ENCODE results near the gene ENO4.

DNA sequence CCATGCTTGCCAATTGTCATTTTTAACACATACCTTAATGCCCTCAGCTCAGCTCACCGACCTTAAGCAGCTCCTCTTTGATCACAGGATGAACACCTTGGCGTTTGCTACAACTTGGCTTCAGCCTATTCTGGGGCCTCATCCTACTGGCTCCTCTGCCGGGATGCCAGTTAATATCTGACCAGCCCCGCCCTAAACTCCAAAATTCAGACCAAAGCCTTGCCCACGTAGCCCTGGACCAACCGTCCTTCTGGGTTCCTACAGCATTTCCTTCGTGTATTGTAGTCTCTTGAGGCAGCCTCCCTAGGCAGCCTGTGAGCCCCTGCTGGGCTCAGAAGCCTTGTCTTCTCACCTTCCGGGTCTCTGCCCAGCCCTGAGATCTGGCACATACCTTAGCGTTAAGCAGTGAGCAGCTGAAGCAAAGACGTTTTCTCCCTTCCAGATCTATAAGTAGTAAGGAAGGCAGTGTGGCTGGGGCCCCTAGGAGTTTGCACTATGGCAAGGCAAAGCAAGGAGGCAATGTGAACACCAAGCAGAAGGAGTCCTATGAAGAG lies 836 bp downstream of the ENO4 start:
- TF ChIP-seq CEBPB (IDR thresholded peaks at IDR 0.05) (no peak), YY1 (IDR thresholded peaks at IDR 0.05; ENCODE audit: low read depth) (no peak), CREB1 (IDR thresholded peaks at IDR 0.05; ENCODE audit: low read depth) (no peak), ZBTB7A (IDR thresholded peaks at IDR 0.05; ENCODE audit: low read depth) (no peak), EP300 (IDR thresholded peaks at IDR 0.05; ENCODE audit: borderline replicate concordance) (no peak), TAF1 (IDR thresholded peaks at IDR 0.05; ENCODE audit: low read depth) (no peak), EGR1 (IDR thresholded peaks at IDR 0.05) (no peak), FOXM1 (IDR thresholded peaks at IDR 0.05; ENCODE audit: borderline replicate concordance, low read depth) (no peak), TCF12 (IDR thresholded peaks at IDR 0.05; ENCODE audit: low read depth) (no peak), RAD21 (IDR thresholded peaks at IDR 0.05; ENCODE audit: low read depth) (no peak), TEAD4 (IDR thresholded peaks at IDR 0.05) (no peak)
- TF ChIP-seq, protein P1, sequence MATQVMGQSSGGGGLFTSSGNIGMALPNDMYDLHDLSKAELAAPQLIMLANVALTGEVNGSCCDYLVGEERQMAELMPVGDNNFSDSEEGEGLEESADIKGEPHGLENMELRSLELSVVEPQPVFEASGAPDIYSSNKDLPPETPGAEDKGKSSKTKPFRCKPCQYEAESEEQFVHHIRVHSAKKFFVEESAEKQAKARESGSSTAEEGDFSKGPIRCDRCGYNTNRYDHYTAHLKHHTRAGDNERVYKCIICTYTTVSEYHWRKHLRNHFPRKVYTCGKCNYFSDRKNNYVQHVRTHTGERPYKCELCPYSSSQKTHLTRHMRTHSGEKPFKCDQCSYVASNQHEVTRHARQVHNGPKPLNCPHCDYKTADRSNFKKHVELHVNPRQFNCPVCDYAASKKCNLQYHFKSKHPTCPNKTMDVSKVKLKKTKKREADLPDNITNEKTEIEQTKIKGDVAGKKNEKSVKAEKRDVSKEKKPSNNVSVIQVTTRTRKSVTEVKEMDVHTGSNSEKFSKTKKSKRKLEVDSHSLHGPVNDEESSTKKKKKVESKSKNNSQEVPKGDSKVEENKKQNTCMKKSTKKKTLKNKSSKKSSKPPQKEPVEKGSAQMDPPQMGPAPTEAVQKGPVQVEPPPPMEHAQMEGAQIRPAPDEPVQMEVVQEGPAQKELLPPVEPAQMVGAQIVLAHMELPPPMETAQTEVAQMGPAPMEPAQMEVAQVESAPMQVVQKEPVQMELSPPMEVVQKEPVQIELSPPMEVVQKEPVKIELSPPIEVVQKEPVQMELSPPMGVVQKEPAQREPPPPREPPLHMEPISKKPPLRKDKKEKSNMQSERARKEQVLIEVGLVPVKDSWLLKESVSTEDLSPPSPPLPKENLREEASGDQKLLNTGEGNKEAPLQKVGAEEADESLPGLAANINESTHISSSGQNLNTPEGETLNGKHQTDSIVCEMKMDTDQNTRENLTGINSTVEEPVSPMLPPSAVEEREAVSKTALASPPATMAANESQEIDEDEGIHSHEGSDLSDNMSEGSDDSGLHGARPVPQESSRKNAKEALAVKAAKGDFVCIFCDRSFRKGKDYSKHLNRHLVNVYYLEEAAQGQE (IDR thresholded peaks at IDR 0.05; ENCODE audit: low read depth): no peak
- TF ChIP-seq, protein P2, sequence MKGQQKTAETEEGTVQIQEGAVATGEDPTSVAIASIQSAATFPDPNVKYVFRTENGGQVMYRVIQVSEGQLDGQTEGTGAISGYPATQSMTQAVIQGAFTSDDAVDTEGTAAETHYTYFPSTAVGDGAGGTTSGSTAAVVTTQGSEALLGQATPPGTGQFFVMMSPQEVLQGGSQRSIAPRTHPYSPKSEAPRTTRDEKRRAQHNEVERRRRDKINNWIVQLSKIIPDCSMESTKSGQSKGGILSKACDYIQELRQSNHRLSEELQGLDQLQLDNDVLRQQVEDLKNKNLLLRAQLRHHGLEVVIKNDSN (IDR thresholded peaks at IDR 0.05): no peak
- TF ChIP-seq, protein P3, sequence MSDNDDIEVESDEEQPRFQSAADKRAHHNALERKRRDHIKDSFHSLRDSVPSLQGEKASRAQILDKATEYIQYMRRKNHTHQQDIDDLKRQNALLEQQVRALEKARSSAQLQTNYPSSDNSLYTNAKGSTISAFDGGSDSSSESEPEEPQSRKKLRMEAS (IDR thresholded peaks at IDR 0.05): no peak; the same call in 1 of the 2 replicates
